Natural killer cell (primary cell): Measurements from ENCODE around the gene HS6ST2. TPM values are rescaled to one million over a fixed set of nuclear protein-coding genes. Genes with fewer than 3 reads are reported as not detected.

ENCODE experiments used
- ATAC-seq, 3 donors: fragments of 150-1000 bp in 2 of 3; fragments of 200-7000 bp in 1 of 3; cut with Tn5 transposase; 1 replicate in 1 of 3; 2 replicates in 2 of 3; pipeline ENCODE4 v1.10.0; 2021; ENCODE audit warnings: mild to moderate bottlenecking in 2 of 3, moderate library complexity in 2 of 3
- DNase-seq, 2 donors: peaks; one replicate each; pipeline versions ENCODE4 v3.0.0 to v3.0.0-alpha.2; 2013 to 2021; ENCODE audit warnings: mixed read lengths in 1 of 2
- H3K27ac ChIP-seq: one replicate; pipeline ENCODE4 v1.5.1; 2013; ENCODE audit warnings: mild to moderate bottlenecking, low read length
- H3K27me3 ChIP-seq: one replicate; pipeline ENCODE4 v1.6.1; 2013; ENCODE audit warnings: low read length; ENCODE audit not compliant: control insufficient read depth, insufficient read depth
- H3K36me3 ChIP-seq: one replicate; pipeline ENCODE4 v1.6.1; 2013; ENCODE audit warnings: low read length; ENCODE audit not compliant: control insufficient read depth, insufficient read depth
- H3K4me1 ChIP-seq: one replicate; pipeline ENCODE4 v1.6.1; 2013; ENCODE audit warnings: low read length; ENCODE audit not compliant: control insufficient read depth, insufficient read depth
- H3K4me3 ChIP-seq: one replicate; pipeline ENCODE4 v1.5.1; 2013; ENCODE audit warnings: low read length
- H3K9me3 ChIP-seq: one replicate; pipeline ENCODE4 v1.6.1; 2013; ENCODE audit warnings: low read length; ENCODE audit not compliant: control insufficient read depth, insufficient read depth
- H3K27ac Mint-ChIP-seq, 2 donors: one replicate each; pipeline ENCODE4 v1.8.0; 2022; ENCODE audit warnings: mild to moderate bottlenecking in 2 of 2, mixed read lengths in 2 of 2, moderate library complexity in 1 of 2
- H3K27me3 Mint-ChIP-seq, 2 donors: one replicate each; pipeline ENCODE4 v1.8.0; 2022; ENCODE audit warnings: low read depth in 2 of 2, mixed read lengths in 2 of 2
- H3K36me3 Mint-ChIP-seq: one replicate; pipeline ENCODE4 v1.8.0; 2022; ENCODE audit warnings: mixed read lengths
- H3K4me1 Mint-ChIP-seq, 2 donors: one replicate each; pipeline ENCODE4 v1.8.0; 2022; ENCODE audit warnings: mixed read lengths in 2 of 2
- H3K4me3 Mint-ChIP-seq: one replicate; pipeline ENCODE4 v1.8.0; 2022; ENCODE audit warnings: mild to moderate bottlenecking, moderate library complexity, mixed read lengths
- H3K9me3 Mint-ChIP-seq, 2 donors: one replicate each; pipeline ENCODE4 v1.8.0; 2022; ENCODE audit warnings: mixed read lengths in 2 of 2
- CTCF ChIP-seq: fragments of 200-600 bp; IDR thresholded peaks from one replicate; pipeline ENCODE4 v1.8.0; 2022; ENCODE audit warnings: antibody characterized with exemption
- WGBS: methylation state at CpG from one replicate; pipeline ENCODE4 v1.1.7; 2013; ENCODE audit warnings: missing lambda C conversion rate; ENCODE audit not compliant: insufficient coverage; 5-methylcytosine and 5-hydroxymethylcytosine counted together
- intact Hi-C: fragments of 100-400 bp; cut with micrococcal nuclease; formaldehyde crosslinking; loops from one replicate; pipeline ENCODE4 v1.14.2; 2022
- total RNA-seq, 4 donors: library from RNA; stranded (reverse); fragments of 120-200 nt in 1 of 4; gene quantifications; one replicate each; pipeline versions ENCODE4 v1.2.3 to v1.2.4, GENCODE V29; 2013 to 2022

The HS6ST2 gene
- total RNA-seq, 3 donors from 2014 or later (not counting 1 experiment from before 2014, with no cell fraction given): not detected

- no peak for ATAC-seq
- Histone ChIP-seq H3K27ac (no peak overlapping the region), H3K4me1 (no peaks in the 10 kb centered on the region), H3K9me3 (no peaks in the 10 kb centered on the region), H3K4me3 (no peak overlapping the region), H3K27me3 (no peaks in the 10 kb centered on the region), H3K36me3 (no peaks in the 10 kb centered on the region)
- TF ChIP-seq CTCF: no peak
- Mint-ChIP-seq H3K4me1 (no peaks in the 10 kb centered on the region), H3K9me3 (no peaks in the 10 kb centered on the region), H3K4me3 (no peak overlapping the region), H3K27me3 (peaks cover 0 to 13% of the 10 kb centered on the region in 2 donors), H3K36me3 (no peaks in the 10 kb centered on the region), H3K27ac (no peak overlapping the region)
- DNase-seq: no peak
- intact Hi-C loops: no loop called here
- 89% methylated on average over 9 of the region's 9 CpGs for WGBS
Measured at GRCh38 chrX:132807411-132808030, 150.9 kb downstream of the HS6ST2 start.

GRCh38 chrX:132802033-132802432 is 156.4 kb downstream of the HS6ST2 start:
- Histone ChIP-seq H3K4me3 (no peak overlapping the region), H3K27ac (no peak overlapping the region), H3K36me3 (no peaks in the 10 kb centered on the region), H3K27me3 (no peaks in the 10 kb centered on the region), H3K9me3 (no peaks in the 10 kb centered on the region), H3K4me1 (no peaks in the 10 kb centered on the region)
- DNase-seq (no peak), ATAC-seq (no peak)
- no peak overlapping the region for H3K4me3 Mint-ChIP-seq
- TF ChIP-seq CTCF: no peak
- no peaks in the 10 kb centered on the region for H3K36me3 Mint-ChIP-seq
- H3K4me1 Mint-ChIP-seq: no peaks in the 10 kb centered on the region
- intact Hi-C loops: no loop called here
- WGBS: 93% methylated on average over 4 of the region's 4 CpGs
- no peaks in the 10 kb centered on the region for H3K9me3 Mint-ChIP-seq
- no peak overlapping the region for H3K27ac Mint-ChIP-seq
- peaks cover 3 to 33% of the 10 kb centered on the region in 2 donors for H3K27me3 Mint-ChIP-seq

GRCh38 chrX:132795181-132795580 is 163.2 kb downstream of the HS6ST2 start:
- no peak for DNase-seq
- Mint-ChIP-seq H3K27ac (no peak overlapping the region), H3K36me3 (no peaks in the 10 kb centered on the region), H3K27me3 (peaks cover 0 to 12% of the 10 kb centered on the region in 2 donors), H3K9me3 (no peaks in the 10 kb centered on the region), H3K4me1 (no peaks in the 10 kb centered on the region), H3K4me3 (no peak overlapping the region)
- TF ChIP-seq CTCF: no peak
- WGBS: no CpG with 5 or more reads among the region's 4 CpGs
- H3K36me3 ChIP-seq: no peaks in the 10 kb centered on the region
- no peaks in the 10 kb centered on the region for H3K4me1 ChIP-seq
- no peak overlapping the region for H3K4me3 ChIP-seq
- no peak overlapping the region for H3K27ac ChIP-seq
- no peaks in the 10 kb centered on the region for H3K9me3 ChIP-seq
- H3K27me3 ChIP-seq: no peaks in the 10 kb centered on the region
- intact Hi-C loops: no loop called here
- no peak for ATAC-seq

- H3K9me3 ChIP-seq: no peaks in the 10 kb centered on the region
- Mint-ChIP-seq H3K4me3 (no peak overlapping the region), H3K9me3 (no peaks in the 10 kb centered on the region), H3K27ac (no peak overlapping the region), H3K27me3 (peaks cover 3 to 22% of the 10 kb centered on the region in 2 donors), H3K36me3 (no peaks in the 10 kb centered on the region), H3K4me1 (no peaks in the 10 kb centered on the region)
- no peaks in the 10 kb centered on the region for H3K36me3 ChIP-seq
- ATAC-seq (no peak), DNase-seq (no peak)
- H3K27ac ChIP-seq: no peak overlapping the region
- no peak overlapping the region for H3K4me3 ChIP-seq
- H3K4me1 ChIP-seq: no peaks in the 10 kb centered on the region
- H3K27me3 ChIP-seq: no peaks in the 10 kb centered on the region
- TF ChIP-seq CTCF: no peak
- no CpG with 5 or more reads among the region's 2 CpGs for WGBS
- intact Hi-C loops: no loop called here
Measured at GRCh38 chrX:132791714-132792113, 166.7 kb downstream of the HS6ST2 start.
